ENCODE data around the gene FLT4.

FLT4 gene

DNA sequence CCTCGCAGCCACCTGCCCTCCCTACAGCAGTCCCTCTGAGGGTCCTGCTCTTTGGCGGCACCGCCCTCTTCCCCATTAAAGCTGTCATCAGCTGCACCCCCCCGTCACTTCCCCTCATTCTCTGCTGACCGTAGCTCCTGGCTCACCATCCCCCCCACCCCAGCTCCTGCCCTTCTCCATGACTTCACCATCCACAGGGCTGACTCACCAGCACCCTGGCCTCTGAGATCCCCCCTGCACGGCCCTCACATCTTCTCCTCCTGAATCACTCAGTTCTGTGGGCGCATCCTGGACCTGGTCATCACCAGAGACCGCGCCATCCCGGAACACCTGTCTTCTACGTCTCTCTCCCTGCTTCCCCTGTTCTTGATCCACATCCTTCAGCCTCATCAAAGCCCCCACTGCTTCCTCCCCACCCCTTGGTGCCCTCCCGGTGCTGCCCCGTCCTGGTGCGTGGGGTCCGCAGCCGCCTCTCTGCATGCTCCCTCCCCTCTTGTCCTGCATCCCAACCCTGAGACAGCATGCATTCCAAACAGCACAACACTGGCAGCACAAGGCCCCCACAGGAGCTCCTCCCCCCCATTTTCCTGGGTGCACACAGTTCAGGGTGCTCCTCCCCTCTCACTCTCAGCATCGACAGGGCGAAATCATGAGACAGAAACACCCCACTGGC, 12.9 kb downstream of the FLT4 start:
- Histone ChIP-seq H3K4me1 (ENCODE audit: control insufficient read depth in 2 of 2, insufficient read depth in 2 of 2, low read length in 2 of 2) (no peaks in the 10 kb centered on the region), H3K36me3 (ENCODE audit: control insufficient read depth in 2 of 2, insufficient read depth in 2 of 2, low read length in 2 of 2) (no peaks in the 10 kb centered on the region), H3K27ac (ENCODE audit: low read depth in 2 of 2, low read length in 2 of 2) (no peak overlapping the region), H3K4me3 (ENCODE audit: low read length in 2 of 2) (no peak overlapping the region), H3K9me3 (ENCODE audit: control insufficient read depth in 2 of 2, low read length in 2 of 2) (no peaks in the 10 kb centered on the region), H3K9ac (ENCODE audit: low read depth in 1 of 2, low read length in 2 of 2) (no peak overlapping the region), H3K27me3 (ENCODE audit: control insufficient read depth in 2 of 2, insufficient read depth in 2 of 2, low read length in 2 of 2) (no peaks in the 10 kb centered on the region)

DNA sequence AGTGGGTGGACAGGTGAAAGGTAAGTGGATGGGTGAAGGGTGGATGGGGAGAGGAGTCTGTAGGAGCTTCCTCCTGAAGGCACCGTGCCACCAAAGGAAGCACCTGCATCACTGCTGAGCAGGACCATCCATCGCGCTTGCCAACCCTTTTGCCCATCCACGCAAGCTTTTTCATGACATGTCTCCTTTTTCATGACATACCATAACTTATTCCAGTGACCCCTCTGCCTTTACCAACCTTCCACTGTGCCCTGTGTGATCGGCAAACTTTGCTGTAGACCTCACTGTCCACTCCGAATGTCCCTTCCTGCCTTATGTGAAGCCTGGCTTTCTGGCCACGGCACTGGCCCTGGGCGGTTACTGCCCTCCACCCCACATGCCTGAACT, 13.4 kb downstream of the FLT4 start:
- Histone ChIP-seq H3K4me1 (ENCODE audit: control insufficient read depth in 2 of 2, insufficient read depth in 2 of 2, low read length in 2 of 2) (no peaks in the 10 kb centered on the region), H3K9me3 (ENCODE audit: control insufficient read depth in 2 of 2, low read length in 2 of 2) (no peaks in the 10 kb centered on the region), H3K27me3 (ENCODE audit: control insufficient read depth in 2 of 2, insufficient read depth in 2 of 2, low read length in 2 of 2) (no peaks in the 10 kb centered on the region), H3K4me3 (ENCODE audit: low read length in 2 of 2) (no peak overlapping the region), H3K9ac (ENCODE audit: low read depth in 1 of 2, low read length in 2 of 2) (no peak overlapping the region), H3K36me3 (ENCODE audit: control insufficient read depth in 2 of 2, insufficient read depth in 2 of 2, low read length in 2 of 2) (no peaks in the 10 kb centered on the region), H3K27ac (ENCODE audit: low read depth in 2 of 2, low read length in 2 of 2) (no peak overlapping the region)

- Histone ChIP-seq H3K4me1 (ENCODE audit: control insufficient read depth in 2 of 2, insufficient read depth in 2 of 2, low read length in 2 of 2) (no peaks in the 10 kb centered on the region), H3K9ac (ENCODE audit: low read depth in 1 of 2, low read length in 2 of 2) (no peak overlapping the region), H3K27ac (ENCODE audit: low read depth in 2 of 2, low read length in 2 of 2) (no peak overlapping the region), H3K9me3 (ENCODE audit: control insufficient read depth in 2 of 2, low read length in 2 of 2) (no peaks in the 10 kb centered on the region), H3K27me3 (ENCODE audit: control insufficient read depth in 2 of 2, insufficient read depth in 2 of 2, low read length in 2 of 2) (no peaks in the 10 kb centered on the region), H3K36me3 (ENCODE audit: control insufficient read depth in 2 of 2, insufficient read depth in 2 of 2, low read length in 2 of 2) (no peaks in the 10 kb centered on the region), H3K4me3 (ENCODE audit: low read length in 2 of 2) (no peak overlapping the region)
Measured at GRCh38 chr5:180633283-180634177, 15.9 kb downstream of the FLT4 start.

DNA sequence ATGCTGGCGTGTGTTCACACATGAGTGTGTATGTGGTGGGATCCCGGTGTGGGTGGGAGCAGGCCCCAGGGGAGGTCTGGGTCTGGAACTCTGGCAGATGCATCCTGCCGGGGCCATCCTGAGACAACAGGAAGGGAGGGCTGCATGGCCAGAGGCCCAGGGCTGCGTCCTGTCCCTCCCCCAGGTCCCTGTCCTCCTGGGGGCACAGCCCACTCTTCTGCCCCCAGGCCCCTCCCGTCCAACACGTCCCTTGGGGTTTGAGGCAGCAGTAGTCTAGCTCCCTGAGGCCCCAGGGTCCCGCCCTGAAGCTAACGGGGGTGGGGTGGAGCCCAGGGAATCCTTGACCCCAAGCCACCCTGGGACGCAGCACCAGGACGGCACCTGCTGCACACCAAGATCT, 16.6 kb downstream of the FLT4 start:
- no peaks in the 10 kb centered on the region for H3K9me3 ChIP-seq (ENCODE audit: control insufficient read depth in 2 of 2, low read length in 2 of 2)
- no peak overlapping the region for H3K27ac ChIP-seq (ENCODE audit: low read depth in 2 of 2, low read length in 2 of 2)
- H3K9ac ChIP-seq (ENCODE audit: low read depth in 1 of 2, low read length in 2 of 2): no peak overlapping the region
- no peaks in the 10 kb centered on the region for H3K27me3 ChIP-seq (ENCODE audit: control insufficient read depth in 2 of 2, insufficient read depth in 2 of 2, low read length in 2 of 2)
- no peaks in the 10 kb centered on the region for H3K36me3 ChIP-seq (ENCODE audit: control insufficient read depth in 2 of 2, insufficient read depth in 2 of 2, low read length in 2 of 2)
- no peak overlapping the region for H3K4me3 ChIP-seq (ENCODE audit: low read length in 2 of 2)
- H3K4me1 ChIP-seq (ENCODE audit: control insufficient read depth in 2 of 2, insufficient read depth in 2 of 2, low read length in 2 of 2): no peaks in the 10 kb centered on the region

GRCh38 chr5:180631549-180632383, 17.6 kb downstream of the FLT4 start:
- H3K36me3 ChIP-seq (ENCODE audit: control insufficient read depth in 2 of 2, insufficient read depth in 2 of 2, low read length in 2 of 2): no peaks in the 10 kb centered on the region
- no peak overlapping the region for H3K4me3 ChIP-seq (ENCODE audit: low read length in 2 of 2)
- no peak overlapping the region for H3K9ac ChIP-seq (ENCODE audit: low read depth in 1 of 2, low read length in 2 of 2)
- H3K4me1 ChIP-seq (ENCODE audit: control insufficient read depth in 2 of 2, insufficient read depth in 2 of 2, low read length in 2 of 2): no peaks in the 10 kb centered on the region
- no peak overlapping the region for H3K27ac ChIP-seq (ENCODE audit: low read depth in 2 of 2, low read length in 2 of 2)
- no peaks in the 10 kb centered on the region for H3K9me3 ChIP-seq (ENCODE audit: control insufficient read depth in 2 of 2, low read length in 2 of 2)
- H3K27me3 ChIP-seq (ENCODE audit: control insufficient read depth in 2 of 2, insufficient read depth in 2 of 2, low read length in 2 of 2): no peaks in the 10 kb centered on the region

- no peak overlapping the region for H3K4me3 ChIP-seq (ENCODE audit: low read length in 2 of 2)
- no peaks in the 10 kb centered on the region for H3K27me3 ChIP-seq (ENCODE audit: control insufficient read depth in 2 of 2, insufficient read depth in 2 of 2, low read length in 2 of 2)
- H3K4me1 ChIP-seq (ENCODE audit: control insufficient read depth in 2 of 2, insufficient read depth in 2 of 2, low read length in 2 of 2): no peaks in the 10 kb centered on the region
- H3K36me3 ChIP-seq (ENCODE audit: control insufficient read depth in 2 of 2, insufficient read depth in 2 of 2, low read length in 2 of 2): no peaks in the 10 kb centered on the region
- H3K9me3 ChIP-seq (ENCODE audit: control insufficient read depth in 2 of 2, low read length in 2 of 2): no peaks in the 10 kb centered on the region
- no peak overlapping the region for H3K9ac ChIP-seq (ENCODE audit: low read depth in 1 of 2, low read length in 2 of 2)
- no peak overlapping the region for H3K27ac ChIP-seq (ENCODE audit: low read depth in 2 of 2, low read length in 2 of 2)
Measured at GRCh38 chr5:180630426-180630825, 19.0 kb downstream of the FLT4 start.

DNA sequence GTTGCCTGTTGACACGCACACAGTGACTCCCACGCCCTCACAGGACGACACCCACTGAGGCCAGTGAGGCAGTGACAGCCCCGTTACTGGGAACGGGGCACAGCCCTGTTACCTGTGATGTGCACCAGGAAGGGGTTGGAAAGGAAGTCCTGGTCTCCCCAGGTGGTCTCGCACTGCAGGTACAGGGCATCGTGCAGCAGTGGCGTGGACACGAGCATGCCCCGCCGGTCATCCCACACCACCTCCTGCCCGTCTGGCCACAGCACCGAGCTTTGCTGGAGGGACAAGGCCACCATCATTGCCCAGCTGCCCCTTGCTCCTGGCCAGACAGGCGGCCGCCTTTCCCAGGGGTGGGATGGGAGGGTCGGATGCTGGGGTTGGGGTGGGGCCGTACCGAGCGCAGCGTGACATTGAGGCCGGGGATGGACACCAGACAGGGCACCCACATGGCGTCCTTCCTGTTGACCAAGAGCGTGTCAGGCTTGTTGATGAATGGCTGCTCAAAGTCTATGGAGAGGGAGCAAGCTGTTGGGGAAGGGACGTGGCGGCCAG, 19.5 kb downstream of the FLT4 start:
- H3K27me3 ChIP-seq (ENCODE audit: control insufficient read depth in 2 of 2, insufficient read depth in 2 of 2, low read length in 2 of 2): no peaks in the 10 kb centered on the region
- H3K9ac ChIP-seq (ENCODE audit: low read depth in 1 of 2, low read length in 2 of 2): no peak overlapping the region
- no peak overlapping the region for H3K27ac ChIP-seq (ENCODE audit: low read depth in 2 of 2, low read length in 2 of 2)
- no peaks in the 10 kb centered on the region for H3K9me3 ChIP-seq (ENCODE audit: control insufficient read depth in 2 of 2, low read length in 2 of 2)
- no peak overlapping the region for H3K4me3 ChIP-seq (ENCODE audit: low read length in 2 of 2)
- H3K4me1 ChIP-seq (ENCODE audit: control insufficient read depth in 2 of 2, insufficient read depth in 2 of 2, low read length in 2 of 2): no peaks in the 10 kb centered on the region
- no peaks in the 10 kb centered on the region for H3K36me3 ChIP-seq (ENCODE audit: control insufficient read depth in 2 of 2, insufficient read depth in 2 of 2, low read length in 2 of 2)

DNA sequence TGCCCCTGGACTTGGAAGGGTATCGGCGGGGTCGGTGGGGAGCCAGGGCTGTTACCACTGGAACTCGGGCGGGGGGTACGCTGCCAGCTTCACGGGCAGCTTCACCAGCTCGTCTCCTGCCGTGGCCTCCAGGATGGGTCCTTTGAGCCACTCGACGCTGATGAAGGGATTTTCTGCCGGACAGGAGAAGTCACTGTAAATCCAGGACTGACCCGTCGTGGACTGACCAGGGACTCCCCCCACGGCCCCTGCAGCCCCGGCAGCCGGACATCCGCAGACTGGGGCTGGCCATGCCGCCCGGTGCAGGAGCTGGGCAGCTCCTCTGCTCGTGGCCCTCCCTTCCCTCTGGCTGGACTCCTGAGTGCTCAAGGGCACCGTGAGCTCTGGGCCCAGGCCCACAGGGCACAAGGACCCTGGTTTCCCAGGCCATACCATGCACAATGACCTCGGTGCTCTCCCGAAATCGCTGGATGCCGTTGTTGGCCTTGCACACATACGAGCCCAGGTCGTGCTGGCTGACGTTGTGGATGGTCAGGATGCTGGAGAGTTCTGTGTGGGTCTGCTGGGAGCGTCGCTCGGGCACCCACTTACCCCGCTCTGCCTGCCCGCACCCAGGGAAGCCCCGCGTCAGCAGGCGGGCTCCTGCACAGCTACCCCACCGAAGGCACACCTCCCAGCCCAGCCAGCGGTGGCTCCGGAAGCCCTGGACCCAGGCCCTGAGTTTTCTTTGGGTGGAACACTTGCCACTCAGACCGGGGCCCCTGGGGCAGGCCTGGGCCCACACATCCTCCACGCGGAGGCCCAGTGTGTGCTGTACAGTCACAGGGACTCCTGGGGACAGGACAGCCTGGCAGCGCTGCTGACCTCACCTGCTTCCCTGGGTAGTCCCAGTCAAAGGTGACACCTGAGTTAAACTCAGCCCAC, 20.3 kb downstream of the FLT4 start:
- no peak overlapping the region for H3K4me3 ChIP-seq (ENCODE audit: low read length in 2 of 2)

GRCh38 chr5:180628211-180628610, 21.2 kb downstream of the FLT4 start:
- Histone ChIP-seq H3K4me3 (ENCODE audit: low read length in 2 of 2) (no peak overlapping the region), H3K36me3 (ENCODE audit: control insufficient read depth in 2 of 2, insufficient read depth in 2 of 2, low read length in 2 of 2) (no peaks in the 10 kb centered on the region), H3K9ac (ENCODE audit: low read depth in 1 of 2, low read length in 2 of 2) (no peak overlapping the region), H3K27ac (ENCODE audit: low read depth in 2 of 2, low read length in 2 of 2) (no peak overlapping the region), H3K9me3 (ENCODE audit: control insufficient read depth in 2 of 2, low read length in 2 of 2) (no peaks in the 10 kb centered on the region), H3K27me3 (ENCODE audit: control insufficient read depth in 2 of 2, insufficient read depth in 2 of 2, low read length in 2 of 2) (no peaks in the 10 kb centered on the region), H3K4me1 (ENCODE audit: control insufficient read depth in 2 of 2, insufficient read depth in 2 of 2, low read length in 2 of 2) (no peaks in the 10 kb centered on the region)

More for the DNA sequence above, 20.3 kb downstream of the FLT4 start:
- Histone ChIP-seq H3K36me3 (ENCODE audit: control insufficient read depth in 2 of 2, insufficient read depth in 2 of 2, low read length in 2 of 2) (no peaks in the 10 kb centered on the region), H3K4me1 (ENCODE audit: control insufficient read depth in 2 of 2, insufficient read depth in 2 of 2, low read length in 2 of 2) (no peaks in the 10 kb centered on the region), H3K27ac (ENCODE audit: low read depth in 2 of 2, low read length in 2 of 2) (no peak overlapping the region), H3K27me3 (ENCODE audit: control insufficient read depth in 2 of 2, insufficient read depth in 2 of 2, low read length in 2 of 2) (no peaks in the 10 kb centered on the region), H3K9me3 (ENCODE audit: control insufficient read depth in 2 of 2, low read length in 2 of 2) (no peaks in the 10 kb centered on the region), H3K9ac (ENCODE audit: low read depth in 1 of 2, low read length in 2 of 2) (no peak overlapping the region)

All from mucosa of rectum (tissue), 2 donors.